Sigmoid colon (tissue), 4 donors: ENCODE measurements around the gene KIFC1.

ENCODE experiments used
- POLR2A ChIP-seq, 2 donors: fragments of 450-650 bp; IDR thresholded peaks; one replicate each; pipeline ENCODE4 v1.6.1; 2016; ENCODE audit warnings: antibody characterized with exemption in 2 of 2, mild to moderate bottlenecking in 2 of 2, moderate library complexity in 2 of 2
- POLR2AphosphoS5 ChIP-seq, 4 donors: sonication (generic); formaldehyde crosslinking; IDR thresholded peaks; one replicate each; pipeline ENCODE4 v1.6.1; 2017; ENCODE audit warnings: antibody characterized with exemption in 4 of 4
- TF ChIP-seq, protein P1 (sequence below), 4 experiments: fragments of 450-650 bp in 3 of 4; fragments of 200-600 bp in 1 of 4; IDR thresholded peaks; one replicate each; pipeline ENCODE4 v1.5.1; 2016 to 2019; ENCODE audit warnings: antibody characterized with exemption in 4 of 4, mild to moderate bottlenecking in 3 of 4, moderate library complexity in 2 of 4

DNA sequence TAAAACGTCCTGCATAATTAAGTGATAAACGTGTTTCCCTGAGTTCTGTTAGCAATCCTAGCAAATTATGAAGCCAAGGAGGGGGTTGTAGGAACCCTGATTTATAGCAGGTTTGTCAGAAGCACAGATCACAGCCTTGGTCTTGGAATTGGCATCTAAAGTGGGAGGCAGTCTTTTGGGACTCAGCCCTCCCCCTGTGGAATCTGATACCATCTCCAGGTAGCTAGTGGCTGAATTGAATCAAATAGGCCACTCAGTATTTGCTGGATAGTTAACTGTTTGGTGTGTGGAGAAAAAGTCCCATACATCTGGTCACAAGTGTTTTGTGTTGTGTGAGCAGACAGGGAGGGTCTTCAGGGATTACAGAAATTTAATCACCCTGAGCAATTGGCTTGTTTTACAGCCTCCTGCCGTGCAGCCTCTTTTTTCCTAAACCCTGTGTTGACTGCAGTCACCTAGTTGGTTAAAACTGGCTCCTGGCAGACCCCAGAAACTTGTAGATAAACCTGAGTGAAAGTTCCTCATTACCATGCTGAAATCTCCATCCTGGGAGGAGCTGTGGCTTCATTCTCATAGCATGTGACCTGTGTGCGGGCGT, 19.0 kb upstream of the KIFC1 start:
- TF ChIP-seq, protein P1, sequence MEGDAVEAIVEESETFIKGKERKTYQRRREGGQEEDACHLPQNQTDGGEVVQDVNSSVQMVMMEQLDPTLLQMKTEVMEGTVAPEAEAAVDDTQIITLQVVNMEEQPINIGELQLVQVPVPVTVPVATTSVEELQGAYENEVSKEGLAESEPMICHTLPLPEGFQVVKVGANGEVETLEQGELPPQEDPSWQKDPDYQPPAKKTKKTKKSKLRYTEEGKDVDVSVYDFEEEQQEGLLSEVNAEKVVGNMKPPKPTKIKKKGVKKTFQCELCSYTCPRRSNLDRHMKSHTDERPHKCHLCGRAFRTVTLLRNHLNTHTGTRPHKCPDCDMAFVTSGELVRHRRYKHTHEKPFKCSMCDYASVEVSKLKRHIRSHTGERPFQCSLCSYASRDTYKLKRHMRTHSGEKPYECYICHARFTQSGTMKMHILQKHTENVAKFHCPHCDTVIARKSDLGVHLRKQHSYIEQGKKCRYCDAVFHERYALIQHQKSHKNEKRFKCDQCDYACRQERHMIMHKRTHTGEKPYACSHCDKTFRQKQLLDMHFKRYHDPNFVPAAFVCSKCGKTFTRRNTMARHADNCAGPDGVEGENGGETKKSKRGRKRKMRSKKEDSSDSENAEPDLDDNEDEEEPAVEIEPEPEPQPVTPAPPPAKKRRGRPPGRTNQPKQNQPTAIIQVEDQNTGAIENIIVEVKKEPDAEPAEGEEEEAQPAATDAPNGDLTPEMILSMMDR (IDR thresholded peaks at IDR 0.05): no peak
- TF ChIP-seq POLR2A (IDR thresholded peaks at IDR 0.05) (no peak), POLR2AphosphoS5 (IDR thresholded peaks at IDR 0.05) (no peak)
